ENCODE results near the gene BTLA. TPM values are rescaled to one million over a fixed set of nuclear protein-coding genes. Genes with fewer than 3 reads are reported as not detected.

Gene BTLA
- total and polyA plus RNA-seq, 2 of the 13 experiments (the other 11 are each of a cell fraction or from before 2014, with no cell fraction given): not detected

DNA sequence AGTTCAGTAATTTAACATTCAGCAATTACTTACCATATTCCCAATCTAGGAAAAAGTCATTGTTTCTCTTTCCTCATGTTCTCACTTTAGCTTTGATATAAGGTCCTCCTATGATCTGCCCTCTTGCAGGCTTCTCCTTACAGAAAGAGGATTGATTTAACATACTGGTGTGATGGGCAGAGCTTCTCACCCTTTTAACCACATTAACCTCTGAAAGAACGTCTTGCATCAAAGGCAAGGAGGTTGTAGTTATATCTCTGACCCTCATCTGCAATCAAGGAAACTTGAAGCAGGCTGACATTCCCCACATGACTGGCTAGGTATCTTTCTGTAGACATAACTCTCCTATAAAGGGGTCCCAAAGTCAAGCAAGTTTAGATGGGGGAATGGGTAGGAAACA is 39.5 kb downstream of the BTLA start:
- Histone ChIP-seq H3K4me3 (replicated peaks in 1 of 3; ENCODE audit: insufficient read depth in 1 of 3, low read depth in 2 of 3, low read length in 3 of 3) (no peak overlapping the region), H3K27ac (ENCODE audit: extremely low read length, insufficient read depth, low read length) (no peak overlapping the region), H3K36me3 (replicated peaks in 1 of 2; ENCODE audit: control insufficient read depth in 1 of 2, insufficient read depth in 2 of 2, low read length in 2 of 2) (no peaks in the 10 kb centered on the region), H3K79me2 (ENCODE audit: insufficient read depth, low read length) (no peaks in the 10 kb centered on the region), H3K9ac (ENCODE audit: insufficient read depth, low read depth, low read length) (no peak overlapping the region), H3K9me3 (ENCODE audit: low read length) (no peaks in the 10 kb centered on the region), H2AFZ (ENCODE audit: low read length) (no peak overlapping the region), H3K27me3 (ENCODE audit: control insufficient read depth in 1 of 2, insufficient read depth in 2 of 2, low read length in 2 of 2) (no peaks in the 10 kb centered on the region), H4K20me1 (ENCODE audit: insufficient read depth, low read length) (no peaks in the 10 kb centered on the region), H3K4me1 (ENCODE audit: insufficient read depth, low read length) (no peaks in the 10 kb centered on the region), H3K4me2 (ENCODE audit: low read depth, low read length) (no peak overlapping the region)
- WGBS (ENCODE audit: low lambda C conversion rate): 0% methylated on average over 1 of the region's 1 CpG
- TF ChIP-seq, protein P1, sequence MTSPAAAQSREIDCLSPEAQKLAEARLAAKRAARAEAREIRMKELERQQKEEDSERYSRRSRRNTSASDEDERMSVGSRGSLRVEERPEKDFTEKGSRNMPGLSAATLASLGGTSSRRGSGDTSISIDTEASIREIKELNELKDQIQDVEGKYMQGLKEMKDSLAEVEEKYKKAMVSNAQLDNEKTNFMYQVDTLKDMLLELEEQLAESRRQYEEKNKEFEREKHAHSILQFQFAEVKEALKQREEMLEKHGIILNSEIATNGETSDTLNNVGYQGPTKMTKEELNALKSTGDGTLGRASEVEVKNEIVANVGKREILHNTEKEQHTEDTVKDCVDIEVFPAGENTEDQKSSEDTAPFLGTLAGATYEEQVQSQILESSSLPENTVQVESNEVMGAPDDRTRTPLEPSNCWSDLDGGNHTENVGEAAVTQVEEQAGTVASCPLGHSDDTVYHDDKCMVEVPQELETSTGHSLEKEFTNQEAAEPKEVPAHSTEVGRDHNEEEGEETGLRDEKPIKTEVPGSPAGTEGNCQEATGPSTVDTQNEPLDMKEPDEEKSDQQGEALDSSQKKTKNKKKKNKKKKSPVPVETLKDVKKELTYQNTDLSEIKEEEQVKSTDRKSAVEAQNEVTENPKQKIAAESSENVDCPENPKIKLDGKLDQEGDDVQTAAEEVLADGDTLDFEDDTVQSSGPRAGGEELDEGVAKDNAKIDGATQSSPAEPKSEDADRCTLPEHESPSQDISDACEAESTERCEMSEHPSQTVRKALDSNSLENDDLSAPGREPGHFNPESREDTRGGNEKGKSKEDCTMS (CRISPR knock-in tag; conservative IDR thresholded peaks at IDR 0.05): no peak
- TF ChIP-seq ZSCAN30 (CRISPR knock-in tag; IDR thresholded peaks at IDR 0.05) (no peak), ZMYM4 (CRISPR knock-in tag; IDR thresholded peaks at IDR 0.05) (no peak), HNF1B (CRISPR knock-in tag; IDR thresholded peaks at IDR 0.05) (no peak), MAFF (IDR thresholded peaks at IDR 0.05; ENCODE audit: low read depth, low read length) (no peak), MYPOP (CRISPR knock-in tag; IDR thresholded peaks at IDR 0.05) (no peak)
- TF ChIP-seq, protein P2, sequence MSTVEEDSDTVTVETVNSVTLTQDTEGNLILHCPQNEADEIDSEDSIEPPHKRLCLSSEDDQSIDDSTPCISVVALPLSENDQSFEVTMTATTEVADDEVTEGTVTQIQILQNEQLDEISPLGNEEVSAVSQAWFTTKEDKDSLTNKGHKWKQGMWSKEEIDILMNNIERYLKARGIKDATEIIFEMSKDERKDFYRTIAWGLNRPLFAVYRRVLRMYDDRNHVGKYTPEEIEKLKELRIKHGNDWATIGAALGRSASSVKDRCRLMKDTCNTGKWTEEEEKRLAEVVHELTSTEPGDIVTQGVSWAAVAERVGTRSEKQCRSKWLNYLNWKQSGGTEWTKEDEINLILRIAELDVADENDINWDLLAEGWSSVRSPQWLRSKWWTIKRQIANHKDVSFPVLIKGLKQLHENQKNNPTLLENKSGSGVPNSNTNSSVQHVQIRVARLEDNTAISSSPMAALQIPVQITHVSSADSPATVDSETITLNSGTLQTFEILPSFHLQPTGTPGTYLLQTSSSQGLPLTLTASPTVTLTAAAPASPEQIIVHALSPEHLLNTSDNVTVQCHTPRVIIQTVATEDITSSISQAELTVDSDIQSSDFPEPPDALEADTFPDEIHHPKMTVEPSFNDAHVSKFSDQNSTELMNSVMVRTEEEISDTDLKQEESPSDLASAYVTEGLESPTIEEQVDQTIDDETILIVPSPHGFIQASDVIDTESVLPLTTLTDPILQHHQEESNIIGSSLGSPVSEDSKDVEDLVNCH (CRISPR knock-in tag; IDR thresholded peaks at IDR 0.05): no peak
- no TSS peak for BruUV-seq (replicated peaks)
- CTCF ChIA-PET (ENCODE audit: low intra/inter-chr PET ratio, low total read pairs): no interaction called here
- in situ Hi-C loops (cut with HindIII; ENCODE audit: extremely low pct_ligation_motif_present, low pct_unique_long_range_greater_than_20kb): no loop called here
- DNase-seq (ENCODE audit: low spot score) (no peak), FAIRE-seq (no peak), ATAC-seq (no peak)
- intact Hi-C loops (cut with micrococcal nuclease; ENCODE audit: unreplicated experiment): no loop called here
- POLR2A ChIA-PET: no interaction called here

Data from HepG2 (cell line).